ENCODE data around the gene B3GAT1. TPM values are rescaled to one million over a fixed set of nuclear protein-coding genes. Genes with fewer than 3 reads are reported as not detected.

The B3GAT1 gene
- polyA plus RNA-seq, 3 donors: not detected

GRCh38 chr11:134370526-134371435, 41.3 kb downstream of the B3GAT1 start:
- Histone ChIP-seq H3K27ac (ENCODE audit: low read depth in 1 of 2, low read length in 2 of 2) (no peak overlapping the region), H3K79me2 (ENCODE audit: insufficient read depth, low read length) (no peaks in the 10 kb centered on the region), H3K9me3 (replicated peaks in 1 of 2; ENCODE audit: control insufficient read depth in 1 of 2, insufficient read depth in 1 of 2, low read length in 2 of 2) (no peaks in the 10 kb centered on the region), H3K36me3 (replicated peaks in 1 of 2; ENCODE audit: control insufficient read depth in 1 of 2, insufficient read depth in 2 of 2, low read length in 2 of 2) (no peaks in the 10 kb centered on the region), H3K4me1 (ENCODE audit: control insufficient read depth in 1 of 2, insufficient read depth in 2 of 2, low read length in 2 of 2) (no peaks in the 10 kb centered on the region), H3K27me3 (ENCODE audit: control insufficient read depth in 2 of 2, insufficient read depth in 2 of 2, low read length in 2 of 2) (no peaks in the 10 kb centered on the region), H2AFZ (ENCODE audit: insufficient read depth, low read depth, low read length, poor library complexity, severe bottlenecking) (no peak overlapping the region), H3K4me3 (replicated peaks in 1 of 3; ENCODE audit: low read depth in 2 of 3, low read length in 3 of 3) (no peak overlapping the region), H4K20me1 (ENCODE audit: insufficient read depth, low read length) (no peaks in the 10 kb centered on the region), H3K4me2 (replicated peaks; ENCODE audit: extremely low read depth, low read length, poor library complexity, severe bottlenecking) (no peak overlapping the region), H3K9ac (ENCODE audit: insufficient read depth, low read length, poor library complexity, severe bottlenecking) (no peak overlapping the region)
- Mint-ChIP-seq H3K27ac (no peak overlapping the region), H3K36me3 (no peaks in the 10 kb centered on the region), H3K4me1 (no peaks in the 10 kb centered on the region), H3K4me3 (no peak overlapping the region), H3K9me3 (no peaks in the 10 kb centered on the region), H3K27me3 (ENCODE audit: low read depth in 3 of 3) (peaks cover 0 to 3% (median 3%) of the 10 kb centered on the region in 3 donors)
- no peak for DNase-seq
- intact Hi-C loops (cut with micrococcal nuclease): no loop called here
- TF ChIP-seq CTCF (IDR thresholded peaks at IDR 0.05): no peak
- WGBS (ENCODE audit: insufficient coverage): 94% methylated on average over 13 of the region's 19 CpGs

GRCh38 chr11:134369656-134370525, 42.2 kb downstream of the B3GAT1 start:
- Histone ChIP-seq H3K27ac (ENCODE audit: low read depth in 1 of 2, low read length in 2 of 2) (no peak overlapping the region), H3K9ac (ENCODE audit: insufficient read depth, low read length, poor library complexity, severe bottlenecking) (no peak overlapping the region), H3K36me3 (replicated peaks in 1 of 2; ENCODE audit: control insufficient read depth in 1 of 2, insufficient read depth in 2 of 2, low read length in 2 of 2) (no peaks in the 10 kb centered on the region), H3K79me2 (ENCODE audit: insufficient read depth, low read length) (no peaks in the 10 kb centered on the region), H3K4me2 (replicated peaks; ENCODE audit: extremely low read depth, low read length, poor library complexity, severe bottlenecking) (no peak overlapping the region), H3K4me1 (ENCODE audit: control insufficient read depth in 1 of 2, insufficient read depth in 2 of 2, low read length in 2 of 2) (no peaks in the 10 kb centered on the region), H3K4me3 (replicated peaks in 1 of 3; ENCODE audit: low read depth in 2 of 3, low read length in 3 of 3) (no peak overlapping the region), H4K20me1 (ENCODE audit: insufficient read depth, low read length) (no peaks in the 10 kb centered on the region), H3K9me3 (replicated peaks in 1 of 2; ENCODE audit: control insufficient read depth in 1 of 2, insufficient read depth in 1 of 2, low read length in 2 of 2) (no peaks in the 10 kb centered on the region), H2AFZ (ENCODE audit: insufficient read depth, low read depth, low read length, poor library complexity, severe bottlenecking) (no peak overlapping the region), H3K27me3 (ENCODE audit: control insufficient read depth in 2 of 2, insufficient read depth in 2 of 2, low read length in 2 of 2) (no peaks in the 10 kb centered on the region)
- H3K27me3 Mint-ChIP-seq (ENCODE audit: low read depth in 3 of 3): peaks cover 0 to 3% (median 3%) of the 10 kb centered on the region in 3 donors
- H3K4me3 Mint-ChIP-seq: no peak overlapping the region
- H3K27ac Mint-ChIP-seq: no peak overlapping the region
- no peaks in the 10 kb centered on the region for H3K4me1 Mint-ChIP-seq
- intact Hi-C loops (cut with micrococcal nuclease): no loop called here
- no peaks in the 10 kb centered on the region for H3K36me3 Mint-ChIP-seq
- 96% methylated on average over 18 of the region's 30 CpGs for WGBS (ENCODE audit: insufficient coverage)
- no peak for DNase-seq
- H3K9me3 Mint-ChIP-seq: no peaks in the 10 kb centered on the region
- no peak for TF ChIP-seq CTCF (IDR thresholded peaks at IDR 0.05)

All from CD14-positive monocyte (primary cell).